Transverse colon (tissue), 3 donors: Measurements from ENCODE around the gene PLCL1.

Source experiments
- EP300 ChIP-seq: sonication (generic); formaldehyde crosslinking; IDR thresholded peaks from one replicate; pipeline ENCODE4 v1.6.1; 2017; ENCODE audit warnings: antibody characterized with exemption, low read depth
- POLR2A ChIP-seq: fragments of 450-650 bp; IDR thresholded peaks from one replicate; pipeline ENCODE4 v1.6.1; 2016; ENCODE audit warnings: antibody characterized with exemption, mild to moderate bottlenecking, moderate library complexity
- TF ChIP-seq, protein P1 (sequence below), 5 experiments: fragments of 200-600 bp in 3 of 5; fragments of 450-650 bp in 2 of 5; sonication (generic) in 3 of 5; IDR thresholded peaks; 1 replicate in 2 of 5; 2 replicates in 3 of 5; pipeline ENCODE4 v1.5.1; 2016 to 2017; ENCODE audit warnings: antibody characterized with exemption in 5 of 5, inconsistent platforms in 3 of 5, mild to moderate bottlenecking in 2 of 5, moderate library complexity in 1 of 5

DNA sequence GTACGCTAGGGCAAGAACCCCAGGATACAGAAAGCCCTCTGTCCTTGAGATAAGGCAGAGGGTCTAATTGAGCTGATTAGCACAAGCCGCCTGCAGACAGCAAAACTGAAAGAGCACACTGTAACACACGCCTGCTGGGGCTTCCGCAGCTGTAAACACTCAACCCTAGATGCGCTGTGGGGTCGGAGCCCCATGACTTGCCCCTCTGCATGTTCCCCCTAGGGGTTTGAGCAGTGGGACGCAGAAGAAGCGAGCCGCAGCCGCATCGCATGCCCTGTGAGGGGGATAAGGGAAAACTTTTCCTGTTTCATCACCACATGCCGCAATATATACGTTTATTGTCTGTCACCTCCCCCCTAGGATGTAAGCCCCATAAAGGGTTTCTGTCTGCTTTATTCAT is 384.6 kb downstream of the PLCL1 start:
- TF ChIP-seq EP300 = no peak
- no peak for TF ChIP-seq POLR2A
- TF ChIP-seq, protein P1, sequence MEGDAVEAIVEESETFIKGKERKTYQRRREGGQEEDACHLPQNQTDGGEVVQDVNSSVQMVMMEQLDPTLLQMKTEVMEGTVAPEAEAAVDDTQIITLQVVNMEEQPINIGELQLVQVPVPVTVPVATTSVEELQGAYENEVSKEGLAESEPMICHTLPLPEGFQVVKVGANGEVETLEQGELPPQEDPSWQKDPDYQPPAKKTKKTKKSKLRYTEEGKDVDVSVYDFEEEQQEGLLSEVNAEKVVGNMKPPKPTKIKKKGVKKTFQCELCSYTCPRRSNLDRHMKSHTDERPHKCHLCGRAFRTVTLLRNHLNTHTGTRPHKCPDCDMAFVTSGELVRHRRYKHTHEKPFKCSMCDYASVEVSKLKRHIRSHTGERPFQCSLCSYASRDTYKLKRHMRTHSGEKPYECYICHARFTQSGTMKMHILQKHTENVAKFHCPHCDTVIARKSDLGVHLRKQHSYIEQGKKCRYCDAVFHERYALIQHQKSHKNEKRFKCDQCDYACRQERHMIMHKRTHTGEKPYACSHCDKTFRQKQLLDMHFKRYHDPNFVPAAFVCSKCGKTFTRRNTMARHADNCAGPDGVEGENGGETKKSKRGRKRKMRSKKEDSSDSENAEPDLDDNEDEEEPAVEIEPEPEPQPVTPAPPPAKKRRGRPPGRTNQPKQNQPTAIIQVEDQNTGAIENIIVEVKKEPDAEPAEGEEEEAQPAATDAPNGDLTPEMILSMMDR (IDR thresholded peaks at IDR 0.05) = no peak
